ENCODE measurements around the gene ANKRD12.

The ANKRD12 gene

GRCh38 chr18:9233771-9234440 is 97.3 kb downstream of the ANKRD12 start:
- H3K36me3 ChIP-seq (ENCODE audit: control insufficient read depth, insufficient read depth, low read length) = peaks cover 10% of the 10 kb centered on the region
- no peak overlapping the region for H3K4me3 ChIP-seq (ENCODE audit: low read length)
- H3K4me1 ChIP-seq (ENCODE audit: control insufficient read depth, insufficient read depth, low read length) = no peaks in the 10 kb centered on the region
- H3K27ac ChIP-seq (ENCODE audit: low read depth, low read length) = no peak overlapping the region
- H3K9ac ChIP-seq (ENCODE audit: low read length) = no peak overlapping the region
- no peaks in the 10 kb centered on the region for H3K27me3 ChIP-seq (ENCODE audit: control insufficient read depth, insufficient read depth, low read length)

DNA sequence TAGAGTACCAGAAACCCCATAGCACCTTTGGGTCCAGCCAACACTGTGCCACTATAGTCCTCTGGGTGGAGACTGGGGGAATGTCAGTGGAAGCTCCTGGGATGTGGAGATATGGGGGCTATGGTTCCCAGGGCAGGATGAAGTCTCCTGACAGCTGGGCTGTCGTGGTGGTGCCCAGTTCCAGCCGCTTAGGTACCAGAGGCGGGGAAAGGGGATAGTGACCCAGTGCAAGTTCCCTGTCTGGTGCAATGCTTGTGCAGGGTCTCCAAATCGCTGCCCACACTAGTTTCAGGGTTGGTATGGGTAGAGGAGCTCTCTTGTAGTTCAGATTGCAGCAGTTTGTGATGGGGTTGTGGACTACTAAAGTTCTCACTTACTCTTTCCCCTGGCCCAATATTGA is 97.9 kb downstream of the ANKRD12 start:
- H3K36me3 ChIP-seq (ENCODE audit: control insufficient read depth, insufficient read depth, low read length) = peaks cover 10% of the 10 kb centered on the region

DNA sequence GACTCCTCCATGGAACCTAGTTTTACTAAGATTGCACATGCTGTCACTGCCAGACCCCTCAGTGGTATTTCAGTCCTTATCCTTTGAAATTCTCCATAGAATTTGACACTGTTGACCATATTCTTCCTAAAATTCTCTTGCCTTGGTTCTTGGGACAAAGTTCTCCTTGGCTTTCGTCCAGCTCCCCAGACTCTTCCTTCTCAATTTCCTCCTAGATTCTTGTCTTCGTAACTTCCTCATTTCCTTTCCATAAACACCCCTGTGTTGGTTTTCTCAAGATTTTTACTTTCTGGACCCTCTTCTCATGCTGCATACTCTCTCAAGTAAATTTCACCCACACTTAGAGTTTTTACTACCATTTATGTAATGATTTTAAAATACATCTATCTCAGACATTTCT is 101.4 kb downstream of the ANKRD12 start:
- H3K36me3 ChIP-seq (ENCODE audit: control insufficient read depth, insufficient read depth, low read length) = peaks cover 14% of the 10 kb centered on the region
- H3K9ac ChIP-seq (ENCODE audit: low read length) = no peak overlapping the region
- H3K4me1 ChIP-seq (ENCODE audit: control insufficient read depth, insufficient read depth, low read length) = peaks cover 2% of the 10 kb centered on the region
- no peak overlapping the region for H3K27ac ChIP-seq (ENCODE audit: low read depth, low read length)
- no peak overlapping the region for H3K4me3 ChIP-seq (ENCODE audit: low read length)
- H3K27me3 ChIP-seq (ENCODE audit: control insufficient read depth, insufficient read depth, low read length) = no peaks in the 10 kb centered on the region

More for the DNA sequence above, 97.9 kb downstream of the ANKRD12 start:
- Histone ChIP-seq H3K4me3 (ENCODE audit: low read length) (no peak overlapping the region), H3K27me3 (ENCODE audit: control insufficient read depth, insufficient read depth, low read length) (no peaks in the 10 kb centered on the region), H3K4me1 (ENCODE audit: control insufficient read depth, insufficient read depth, low read length) (no peaks in the 10 kb centered on the region), H3K27ac (ENCODE audit: low read depth, low read length) (no peak overlapping the region), H3K9ac (ENCODE audit: low read length) (no peak overlapping the region)

DNA sequence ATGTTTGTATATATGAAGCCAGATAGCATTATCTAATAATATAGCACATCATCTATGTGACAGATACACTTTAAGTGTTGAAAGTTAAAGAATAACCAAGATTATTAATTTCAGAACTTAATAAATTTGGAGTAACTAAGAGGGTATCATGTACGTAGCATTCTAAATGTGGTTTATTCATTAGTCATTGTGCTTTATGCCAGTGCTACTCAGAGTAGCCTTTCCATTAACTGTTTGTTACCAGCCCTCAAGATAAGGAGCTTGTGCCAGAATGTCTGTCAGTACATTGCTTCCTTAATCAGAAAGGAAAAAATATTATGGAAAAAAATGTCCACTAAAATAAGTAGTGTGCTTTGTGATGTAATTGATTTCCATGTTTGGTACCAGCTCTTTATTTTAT is 103.1 kb downstream of the ANKRD12 start:
- Histone ChIP-seq H3K4me3 (ENCODE audit: low read length) (no peak overlapping the region), H3K36me3 (ENCODE audit: control insufficient read depth, insufficient read depth, low read length) (peaks cover 6% of the 10 kb centered on the region), H3K27me3 (ENCODE audit: control insufficient read depth, insufficient read depth, low read length) (no peaks in the 10 kb centered on the region), H3K27ac (ENCODE audit: low read depth, low read length) (no peak overlapping the region), H3K9ac (ENCODE audit: low read length) (no peak overlapping the region), H3K4me1 (ENCODE audit: control insufficient read depth, insufficient read depth, low read length) (peaks cover 2% of the 10 kb centered on the region)

DNA sequence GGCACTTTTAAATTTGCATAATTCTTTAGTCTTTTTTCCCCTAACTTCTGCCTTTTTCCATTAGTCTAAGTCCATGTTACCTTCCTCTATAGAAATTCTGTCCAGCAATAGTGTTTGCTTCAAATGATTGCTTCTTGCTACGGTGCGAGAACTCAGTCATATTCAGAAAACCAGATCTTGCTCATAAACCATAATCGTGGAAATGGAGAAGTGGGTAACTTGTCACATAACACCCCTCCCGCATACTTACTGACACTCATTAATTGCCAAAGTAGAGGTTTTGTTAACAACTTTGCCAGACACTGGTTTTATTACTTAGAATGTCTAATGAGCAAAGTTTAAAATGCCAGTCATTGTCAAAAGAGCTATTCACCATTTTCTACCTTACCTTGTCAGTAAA is 103.7 kb downstream of the ANKRD12 start:
- Histone ChIP-seq H3K27me3 (ENCODE audit: control insufficient read depth, insufficient read depth, low read length) (no peaks in the 10 kb centered on the region), H3K4me3 (ENCODE audit: low read length) (no peak overlapping the region), H3K36me3 (ENCODE audit: control insufficient read depth, insufficient read depth, low read length) (peaks cover 4% of the 10 kb centered on the region), H3K27ac (ENCODE audit: low read depth, low read length) (no peak overlapping the region), H3K4me1 (ENCODE audit: control insufficient read depth, insufficient read depth, low read length) (peaks cover 2% of the 10 kb centered on the region), H3K9ac (ENCODE audit: low read length) (no peak overlapping the region)

DNA sequence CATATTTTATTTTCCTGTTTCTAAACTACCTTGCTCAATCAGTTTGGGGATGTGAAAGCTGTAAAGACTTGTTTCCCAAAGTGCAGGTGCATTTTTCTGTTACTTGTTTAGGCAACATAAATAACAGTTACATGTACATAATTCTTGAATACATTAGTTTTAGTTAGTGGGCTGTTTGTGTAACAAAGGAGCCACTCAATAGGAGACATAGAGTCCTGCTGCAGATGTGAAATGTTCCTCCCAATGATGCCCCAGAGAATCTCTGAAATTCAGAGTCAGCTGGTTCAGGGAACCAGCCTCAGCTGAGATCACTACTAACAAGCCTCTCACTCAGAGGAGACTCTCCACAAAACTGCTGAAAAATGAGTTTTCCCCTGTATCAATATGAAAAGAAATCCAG is 106.4 kb downstream of the ANKRD12 start:
- no peak overlapping the region for H3K9ac ChIP-seq (ENCODE audit: low read length)
- no peak overlapping the region for H3K4me3 ChIP-seq (ENCODE audit: low read length)
- peaks cover 4% of the 10 kb centered on the region for H3K36me3 ChIP-seq (ENCODE audit: control insufficient read depth, insufficient read depth, low read length)
- peaks cover 2% of the 10 kb centered on the region for H3K4me1 ChIP-seq (ENCODE audit: control insufficient read depth, insufficient read depth, low read length)
- H3K27ac ChIP-seq (ENCODE audit: low read depth, low read length) = no peak overlapping the region
- H3K27me3 ChIP-seq (ENCODE audit: control insufficient read depth, insufficient read depth, low read length) = no peaks in the 10 kb centered on the region

GRCh38 chr18:9244376-9244775 is 107.8 kb downstream of the ANKRD12 start:
- no peak overlapping the region for H3K4me3 ChIP-seq (ENCODE audit: low read length)
- peaks cover 2% of the 10 kb centered on the region for H3K4me1 ChIP-seq (ENCODE audit: control insufficient read depth, insufficient read depth, low read length)
- H3K27ac ChIP-seq (ENCODE audit: low read depth, low read length) = no peak overlapping the region
- H3K9ac ChIP-seq (ENCODE audit: low read length) = no peak overlapping the region
- H3K27me3 ChIP-seq (ENCODE audit: control insufficient read depth, insufficient read depth, low read length) = no peaks in the 10 kb centered on the region
- H3K36me3 ChIP-seq (ENCODE audit: control insufficient read depth, insufficient read depth, low read length) = peaks cover 4% of the 10 kb centered on the region

GRCh38 chr18:9248661-9249060 is 112.1 kb downstream of the ANKRD12 start:
- no peak overlapping the region for H3K27ac ChIP-seq (ENCODE audit: low read depth, low read length)
- H3K27me3 ChIP-seq (ENCODE audit: control insufficient read depth, insufficient read depth, low read length) = no peaks in the 10 kb centered on the region

GRCh38 chr18:9249254-9249653 is 112.7 kb downstream of the ANKRD12 start:
- no peaks in the 10 kb centered on the region for H3K4me1 ChIP-seq (ENCODE audit: control insufficient read depth, insufficient read depth, low read length)
- no peak overlapping the region for H3K4me3 ChIP-seq (ENCODE audit: low read length)
- no peaks in the 10 kb centered on the region for H3K27me3 ChIP-seq (ENCODE audit: control insufficient read depth, insufficient read depth, low read length)
- no peak overlapping the region for H3K9ac ChIP-seq (ENCODE audit: low read length)
- H3K27ac ChIP-seq (ENCODE audit: low read depth, low read length) = no peak overlapping the region
- no peaks in the 10 kb centered on the region for H3K36me3 ChIP-seq (ENCODE audit: control insufficient read depth, insufficient read depth, low read length)

More at GRCh38 chr18:9248661-9249060, 112.1 kb downstream of the ANKRD12 start:
- Histone ChIP-seq H3K4me3 (ENCODE audit: low read length) (no peak overlapping the region), H3K4me1 (ENCODE audit: control insufficient read depth, insufficient read depth, low read length) (no peaks in the 10 kb centered on the region), H3K9ac (ENCODE audit: low read length) (no peak overlapping the region), H3K36me3 (ENCODE audit: control insufficient read depth, insufficient read depth, low read length) (no peaks in the 10 kb centered on the region)

GRCh38 chr18:9259173-9259572 is 122.6 kb downstream of the ANKRD12 start:
- Histone ChIP-seq H3K9ac (ENCODE audit: low read length) (no peak overlapping the region), H3K27ac (ENCODE audit: low read depth, low read length) (no peak overlapping the region), H3K36me3 (ENCODE audit: control insufficient read depth, insufficient read depth, low read length) (no peaks in the 10 kb centered on the region), H3K4me1 (ENCODE audit: control insufficient read depth, insufficient read depth, low read length) (no peaks in the 10 kb centered on the region), H3K4me3 (ENCODE audit: low read length) (no peak overlapping the region), H3K27me3 (ENCODE audit: control insufficient read depth, insufficient read depth, low read length) (no peaks in the 10 kb centered on the region)

GRCh38 chr18:9260388-9261380 is 124.1 kb downstream of the ANKRD12 start:
- Histone ChIP-seq H3K27me3 (ENCODE audit: control insufficient read depth, insufficient read depth, low read length) (no peaks in the 10 kb centered on the region), H3K4me1 (ENCODE audit: control insufficient read depth, insufficient read depth, low read length) (no peaks in the 10 kb centered on the region), H3K9ac (ENCODE audit: low read length) (no peak overlapping the region), H3K4me3 (ENCODE audit: low read length) (no peak overlapping the region), H3K36me3 (ENCODE audit: control insufficient read depth, insufficient read depth, low read length) (no peaks in the 10 kb centered on the region), H3K27ac (ENCODE audit: low read depth, low read length) (no peak overlapping the region)

DNA sequence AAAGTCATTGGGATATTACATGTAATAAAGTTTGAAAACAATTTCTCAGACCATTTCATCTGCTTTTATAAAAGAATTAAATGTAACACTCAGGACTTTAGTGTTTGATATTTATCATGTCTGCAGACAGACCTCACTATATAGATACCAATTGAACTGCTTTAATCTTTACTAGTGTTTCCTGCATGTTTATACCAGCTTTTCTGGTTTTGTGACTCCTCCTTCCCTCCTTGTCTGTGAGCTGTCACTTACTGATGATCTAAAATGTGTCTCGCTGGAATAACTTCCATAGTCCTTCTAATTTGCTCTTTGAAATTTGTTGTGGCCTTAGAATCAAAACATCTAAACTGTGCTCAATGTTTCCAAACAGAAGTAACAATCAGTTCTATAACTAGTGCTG is 126.7 kb downstream of the ANKRD12 start:
- no peaks in the 10 kb centered on the region for H3K4me1 ChIP-seq (ENCODE audit: control insufficient read depth, insufficient read depth, low read length)
- H3K9ac ChIP-seq (ENCODE audit: low read length) = no peak overlapping the region
- no peak overlapping the region for H3K4me3 ChIP-seq (ENCODE audit: low read length)

More for the DNA sequence above, 126.7 kb downstream of the ANKRD12 start:
- Histone ChIP-seq H3K27ac (ENCODE audit: low read depth, low read length) (no peak overlapping the region), H3K36me3 (ENCODE audit: control insufficient read depth, insufficient read depth, low read length) (no peaks in the 10 kb centered on the region), H3K27me3 (ENCODE audit: control insufficient read depth, insufficient read depth, low read length) (no peaks in the 10 kb centered on the region)

Measured in rectal smooth muscle tissue (tissue), 1 donor.